GM12878 (cell line): ENCODE results near the gene TNFAIP3. TPM values are rescaled to one million over a fixed set of nuclear protein-coding genes. Genes with fewer than 3 reads are reported as not detected.

Source experiments
- ATAC-seq: fragments of 200-7000 bp; cut with Tn5 transposase; 3 replicates; pipeline ENCODE4 v1.9.1; 2020; ENCODE audit warnings: mild to moderate bottlenecking, moderate library complexity
- BruUV-seq: library from RNA; stranded (reverse); fragments of 400-500 nt; replicated peaks from 2 replicates; lab custom pipeline; 2021; lab: Mats Ljungman, UMichigan
- CTCF ChIA-PET: fragments of 300-600 bp; sonication (Branson Sonifier 250); formaldehyde crosslinking; extraction: SDS; loops from one replicate; lab custom pipeline; 2021; ENCODE audit warnings: inconsistent platforms; lab: Yijun Ruan, JAX
- POLR2A ChIA-PET: fragments of 350-600 bp; formaldehyde crosslinking; extraction: SDS; loops from one replicate; lab custom pipeline; 2021; ENCODE audit warnings: inconsistent platforms; lab: Charles Lee
- RAD21 ChIA-PET: fragments of 300-600 bp; sonication (Branson Sonifier 250); formaldehyde crosslinking; loops from one replicate; lab custom pipeline; 2023; ENCODE audit warnings: antibody characterized with exemption; ENCODE audit not compliant: unreplicated experiment; lab: Charles Lee
- SMC1A ChIA-PET: fragments of 300-600 bp; sonication (Branson Sonifier 250); formaldehyde crosslinking; loops from one replicate; lab custom pipeline; 2023; ENCODE audit not compliant: unreplicated experiment, uncharacterized antibody; lab: Charles Lee
- DNase-seq: peaks from one replicate; pipeline ENCODE4 v3.0.0-alpha.2; 2011; ENCODE audit warnings: low read depth, low spot score
- FAIRE-seq: peaks from 3 replicates; lab custom pipeline; 2011; peaks lifted over from hg19 to GRCh38; lab: Jason Lieb, UNC
- H2AFZ ChIP-seq: 2 replicates; pipeline ENCODE4 v1.6.0; 2011; ENCODE audit warnings: low read depth, low read length, control low read depth; ENCODE audit not compliant: control insufficient read depth
- H3K27ac ChIP-seq: 2 replicates; pipeline ENCODE4 v1.5.1; 2011; ENCODE audit warnings: control low read depth; ENCODE audit not compliant: control insufficient read depth, insufficient read depth
- H3K27me3 ChIP-seq, 2 experiments: replicated peaks in 1 of 2; 2 replicates each; pipeline versions ENCODE4 v1.6.0 to v1.6.1; 2011; ENCODE audit warnings: low read length in 1 of 2; ENCODE audit not compliant: control insufficient read depth in 2 of 2, insufficient read depth in 2 of 2
- H3K36me3 ChIP-seq, 2 experiments: 2 replicates each; pipeline ENCODE4 v1.5.1; 2011; ENCODE audit warnings: low read length in 1 of 2; ENCODE audit not compliant: control insufficient read depth in 2 of 2, insufficient read depth in 2 of 2
- H3K4me1 ChIP-seq: 2 replicates; pipeline ENCODE4 v1.6.1; 2011; ENCODE audit warnings: mild to moderate bottlenecking, low read length, moderate library complexity, mixed read lengths; ENCODE audit not compliant: control insufficient read depth, insufficient read depth
- H3K4me2 ChIP-seq: 2 replicates; pipeline ENCODE4 v1.6.0; 2011; ENCODE audit warnings: control low read depth; ENCODE audit not compliant: control insufficient read depth, insufficient read depth
- H3K4me3 ChIP-seq: fragments of 200-600 bp; sonication (generic); 2 replicates; pipeline ENCODE4 v1.5.1; 2016
- H3K79me2 ChIP-seq: 2 replicates; pipeline ENCODE4 v1.6.0; 2011; ENCODE audit warnings: low read length; ENCODE audit not compliant: control insufficient read depth, insufficient read depth
- H3K9ac ChIP-seq: 2 replicates; pipeline ENCODE4 v1.8.0; 2011; ENCODE audit warnings: low read length, control low read depth, mixed read lengths; ENCODE audit not compliant: control insufficient read depth, insufficient read depth
- H3K9me3 ChIP-seq: replicated peaks from 3 replicates; pipeline ENCODE4 v1.5.1; 2011; ENCODE audit warnings: mild to moderate bottlenecking, low read length; ENCODE audit not compliant: control insufficient read depth, insufficient read depth
- H4K20me1 ChIP-seq: 2 replicates; pipeline ENCODE4 v1.6.0; 2011; ENCODE audit not compliant: control insufficient read depth, insufficient read depth
- BACH1 ChIP-seq: fragments of 450-650 bp; IDR thresholded peaks from 2 replicates; pipeline ENCODE4 v1.6.1; 2017; ENCODE audit warnings: mild to moderate bottlenecking, borderline replicate concordance
- IKZF2 ChIP-seq, 2 experiments: fragments of 450-650 bp; IDR thresholded peaks; 2 replicates each; pipeline ENCODE4 v1.6.1; 2017; ENCODE audit warnings: mild to moderate bottlenecking in 2 of 2, moderate library complexity in 2 of 2
- MTA2 ChIP-seq: fragments of 450-650 bp; IDR thresholded peaks from 2 replicates; pipeline ENCODE4 v1.6.1; 2016; ENCODE audit warnings: low read depth, mild to moderate bottlenecking, moderate library complexity
- NR2C1 ChIP-seq: fragments of 450-650 bp; IDR thresholded peaks from 2 replicates; pipeline ENCODE4 v1.6.1; 2017; ENCODE audit warnings: antibody characterized with exemption, mild to moderate bottlenecking, moderate library complexity
- WGBS: methylation state at CpG from one replicate; pipeline ENCODE4 v1.1.6; 2016; ENCODE audit warnings: low lambda C conversion rate; ENCODE audit not compliant: insufficient replicate concordance, insufficient coverage; ENCODE audit errors: missing lambda C conversion rate; 5-methylcytosine and 5-hydroxymethylcytosine counted together
- in situ Hi-C: fragments of 300-500 bp; cut with MboI; formaldehyde crosslinking; loops from 9 replicates; pipeline ENCODE4 v1.14.3; 2018; ENCODE audit warnings: mixed read lengths
- intact Hi-C: fragments of 100-400 bp; cut with micrococcal nuclease; formaldehyde crosslinking; loops from one replicate; pipeline ENCODE4 v1.14.2; 2022; ENCODE audit not compliant: unreplicated experiment
- polyA plus RNA-seq, 11 experiments: library from polyadenylated mRNA; depleted of rRNA in 4 of 11; unstranded in 6 of 11; stranded (reverse) in 5 of 11; fragments of >200 nt; fragmentation: Nextera tagmentation in 4 of 11; fragmentation: Illumina TruSeq in 1 of 11; extraction: Ambion mirVana in 4 of 11; extraction: Trizol in 1 of 11; gene quantifications; 1 replicate in 1 of 11; 2 replicates in 10 of 11; pipeline versions ENCODE4 v1.2.1 to v1.2.3, GENCODE V29; 2011 to 2016; ENCODE audit warnings: inconsistent platforms in 2 of 11, missing spikeins in 2 of 11, low read depth in 1 of 11
- total RNA-seq, 4 experiments: library from RNA; depleted of rRNA in 3 of 4; stranded (reverse); fragments of >200 nt in 3 of 4; fragmentation: Illumina TruSeq in 1 of 4; extraction: Trizol in 1 of 4; gene quantifications; 2 replicates each; pipeline versions ENCODE4 v1.2.1 to v1.2.3, GENCODE V29; 2013 to 2021
- TF ChIP-seq, protein P1 (sequence below): fragments of 450-650 bp; formaldehyde crosslinking; IDR thresholded peaks from 2 replicates; pipeline ENCODE4 v1.4.0; 2022; ENCODE audit warnings: mild to moderate bottlenecking, moderate library complexity
- TF ChIP-seq, protein P2 (sequence below): IDR thresholded peaks from 2 replicates; pipeline ENCODE4 v1.6.1; 2012; ENCODE audit warnings: low read depth, low read length, improper control_type of control experiment
- TF ChIP-seq, protein P3 (sequence below): fragments of 450-650 bp; IDR thresholded peaks from 2 replicates; pipeline ENCODE4 v1.6.1; 2017; ENCODE audit warnings: mild to moderate bottlenecking, moderate library complexity

Gene TNFAIP3
- total and polyA plus RNA-seq, 10 of the 15 experiments (the other 5 are each of a cell fraction or from before 2014, with no cell fraction given): 18.0 to 350 (median 127) TPM

DNA sequence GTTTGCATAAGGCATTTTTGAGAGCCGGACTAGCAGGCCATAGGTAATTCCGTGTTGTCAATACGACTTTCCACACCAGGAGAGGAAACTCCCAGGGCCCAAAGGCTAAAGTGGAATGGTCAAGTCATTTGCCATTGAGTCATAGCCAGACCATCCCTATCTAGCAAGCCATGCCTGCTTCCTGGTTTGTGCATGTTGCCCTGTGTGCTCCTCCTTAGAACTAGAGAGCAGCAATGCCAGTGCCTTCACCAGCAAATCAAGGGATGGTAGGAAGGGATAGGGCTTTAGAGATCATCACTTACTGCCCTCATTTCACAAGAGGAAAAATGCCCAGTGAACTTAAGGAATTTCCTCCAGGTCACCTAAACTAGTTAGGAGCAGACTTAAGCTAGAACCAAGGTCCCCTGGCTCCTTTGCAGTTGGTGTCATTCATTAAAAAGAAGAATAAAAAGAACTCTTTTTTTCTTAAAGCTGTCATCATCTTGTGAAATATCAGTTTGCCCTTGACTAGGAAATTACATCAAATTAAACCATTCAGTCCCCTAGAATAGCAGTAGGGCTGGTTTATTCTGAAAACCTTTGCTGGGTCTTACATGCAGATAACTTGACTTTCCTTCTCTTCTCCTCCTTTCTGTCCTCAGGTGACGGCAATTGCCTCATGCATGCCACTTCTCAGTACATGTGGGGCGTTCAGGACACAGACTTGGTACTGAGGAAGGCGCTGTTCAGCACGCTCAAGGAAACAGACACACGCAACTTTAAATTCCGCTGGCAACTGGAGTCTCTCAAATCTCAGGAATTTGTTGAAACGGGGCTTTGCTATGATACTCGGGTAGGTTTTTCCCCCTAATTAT lies 7.4 kb downstream of the TNFAIP3 start (continued):
- TF ChIP-seq, protein P1, sequence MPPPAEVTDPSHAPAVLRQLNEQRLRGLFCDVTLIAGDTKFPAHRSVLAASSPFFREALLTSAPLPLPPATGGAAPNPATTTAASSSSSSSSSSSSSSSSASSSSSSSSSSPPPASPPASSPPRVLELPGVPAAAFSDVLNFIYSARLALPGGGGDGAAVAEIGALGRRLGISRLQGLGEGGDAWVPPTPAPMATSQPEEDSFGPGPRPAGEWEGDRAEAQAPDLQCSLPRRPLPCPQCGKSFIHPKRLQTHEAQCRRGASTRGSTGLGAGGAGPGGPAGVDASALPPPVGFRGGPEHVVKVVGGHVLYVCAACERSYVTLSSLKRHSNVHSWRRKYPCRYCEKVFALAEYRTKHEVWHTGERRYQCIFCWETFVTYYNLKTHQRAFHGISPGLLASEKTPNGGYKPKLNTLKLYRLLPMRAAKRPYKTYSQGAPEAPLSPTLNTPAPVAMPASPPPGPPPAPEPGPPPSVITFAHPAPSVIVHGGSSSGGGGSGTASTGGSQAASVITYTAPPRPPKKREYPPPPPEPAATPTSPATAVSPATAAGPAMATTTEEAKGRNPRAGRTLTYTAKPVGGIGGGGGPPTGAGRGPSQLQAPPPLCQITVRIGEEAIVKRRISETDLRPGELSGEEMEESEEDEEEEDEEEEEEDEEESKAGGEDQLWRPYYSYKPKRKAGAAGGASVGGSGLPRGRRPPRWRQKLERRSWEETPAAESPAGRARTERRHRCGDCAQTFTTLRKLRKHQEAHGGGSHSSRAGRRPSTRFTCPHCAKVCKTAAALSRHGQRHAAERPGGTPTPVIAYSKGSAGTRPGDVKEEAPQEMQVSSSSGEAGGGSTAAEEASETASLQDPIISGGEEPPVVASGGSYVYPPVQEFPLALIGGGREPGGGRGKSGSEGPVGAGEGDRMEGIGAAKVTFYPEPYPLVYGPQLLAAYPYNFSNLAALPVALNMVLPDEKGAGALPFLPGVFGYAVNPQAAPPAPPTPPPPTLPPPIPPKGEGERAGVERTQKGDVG: no peak
- TF ChIP-seq, all 136 proteins: peak for 13

DNA sequence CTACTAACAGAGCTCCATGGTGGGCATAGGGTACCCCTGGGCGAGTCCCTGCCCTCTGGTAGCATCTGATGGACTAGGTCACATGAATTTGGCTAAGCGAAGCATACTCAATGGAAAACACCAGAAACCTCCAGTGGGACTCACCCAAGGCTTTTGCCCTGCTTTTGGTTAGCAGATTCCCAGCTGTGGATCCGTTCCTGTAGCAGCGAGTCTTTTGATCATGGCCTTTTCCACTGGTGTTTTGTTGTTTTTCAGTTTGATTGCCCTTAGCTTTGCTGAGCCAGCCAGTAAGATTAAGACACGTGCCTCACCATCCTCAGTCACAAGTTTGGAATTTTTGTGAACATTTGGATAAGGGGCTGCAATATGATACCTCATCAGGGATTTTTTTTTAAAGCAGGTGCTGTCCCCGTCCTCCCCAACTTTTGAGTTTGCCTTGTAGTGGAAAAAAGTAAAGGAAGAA lies 8.0 kb downstream of the TNFAIP3 start:
- H2AFZ ChIP-seq: no peak overlapping the region
- H3K4me3 ChIP-seq: peak overlapping the region; percentile 99
- no peak for ATAC-seq
- POLR2A ChIA-PET: interaction anchor here (0.6 to 6.6 kb wide), 11 partner anchors 16 to 1500 kb away, joined by 3 to 36 read pairs (median 5); no protein-coding TSS in a partner anchor
- CTCF ChIA-PET: interaction anchor here (0.8 to 24.0 kb wide), 10 partner anchors 9 to 167 kb away, joined by 3 to 712 read pairs (median 4); no protein-coding TSS in a partner anchor
- BruUV-seq: no TSS peak
- SMC1A ChIA-PET: interaction anchor here (1.0 to 30.6 kb wide), 13 partner anchors 9 to 180 kb away, joined by 3 to 1237 read pairs (median 8); no protein-coding TSS in a partner anchor
- H3K79me2 ChIP-seq: peaks cover 100% of the 10 kb centered on the region
- intact Hi-C loops (no loop called here), in situ Hi-C loops (loop anchor here (10.0 kb wide), 1 partner anchor 240 kb away; no protein-coding TSS in a partner anchor)
- peak overlapping the region; percentile 88 for H3K27ac ChIP-seq
- H3K9me3 ChIP-seq: no peaks in the 10 kb centered on the region
- peak overlapping the region; percentile 66 for H3K4me2 ChIP-seq
- no peaks in the 10 kb centered on the region for H3K27me3 ChIP-seq
- 27% methylated on average over 6 of the region's 6 CpGs for WGBS
- no peak for FAIRE-seq
- peak overlapping the region; percentile 74 for H3K9ac ChIP-seq
- no peak for DNase-seq
- RAD21 ChIA-PET: interaction anchor here (0.7 to 20.6 kb wide), 12 partner anchors 14 to 171 kb away, joined by 3 to 774 read pairs (median 4); no protein-coding TSS in a partner anchor
- peaks cover 38 to 73% of the 10 kb centered on the region in 2 experiments for H3K36me3 ChIP-seq
- 0 out of 2 replicates have a peak, but pooled peaks cover 7% of the 10 kb centered on the region for H3K4me1 ChIP-seq
- no peaks in the 10 kb centered on the region; the same call in 1 of the 2 replicates for H4K20me1 ChIP-seq
- TF ChIP-seq, protein P2, sequence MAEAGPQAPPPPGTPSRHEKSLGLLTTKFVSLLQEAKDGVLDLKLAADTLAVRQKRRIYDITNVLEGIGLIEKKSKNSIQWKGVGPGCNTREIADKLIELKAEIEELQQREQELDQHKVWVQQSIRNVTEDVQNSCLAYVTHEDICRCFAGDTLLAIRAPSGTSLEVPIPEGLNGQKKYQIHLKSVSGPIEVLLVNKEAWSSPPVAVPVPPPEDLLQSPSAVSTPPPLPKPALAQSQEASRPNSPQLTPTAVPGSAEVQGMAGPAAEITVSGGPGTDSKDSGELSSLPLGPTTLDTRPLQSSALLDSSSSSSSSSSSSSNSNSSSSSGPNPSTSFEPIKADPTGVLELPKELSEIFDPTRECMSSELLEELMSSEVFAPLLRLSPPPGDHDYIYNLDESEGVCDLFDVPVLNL: no peak
- TF ChIP-seq MTA2: no peak
- 0 out of 4 replicates have a peak, but pooled peaks of 1 of the 2 experiments have one; percentile 21 for TF ChIP-seq IKZF2 (IDR thresholded peaks at IDR 0.05)
- TF ChIP-seq NR2C1: no peak
- TF ChIP-seq BACH1: no peak
- TF ChIP-seq, protein P3, sequence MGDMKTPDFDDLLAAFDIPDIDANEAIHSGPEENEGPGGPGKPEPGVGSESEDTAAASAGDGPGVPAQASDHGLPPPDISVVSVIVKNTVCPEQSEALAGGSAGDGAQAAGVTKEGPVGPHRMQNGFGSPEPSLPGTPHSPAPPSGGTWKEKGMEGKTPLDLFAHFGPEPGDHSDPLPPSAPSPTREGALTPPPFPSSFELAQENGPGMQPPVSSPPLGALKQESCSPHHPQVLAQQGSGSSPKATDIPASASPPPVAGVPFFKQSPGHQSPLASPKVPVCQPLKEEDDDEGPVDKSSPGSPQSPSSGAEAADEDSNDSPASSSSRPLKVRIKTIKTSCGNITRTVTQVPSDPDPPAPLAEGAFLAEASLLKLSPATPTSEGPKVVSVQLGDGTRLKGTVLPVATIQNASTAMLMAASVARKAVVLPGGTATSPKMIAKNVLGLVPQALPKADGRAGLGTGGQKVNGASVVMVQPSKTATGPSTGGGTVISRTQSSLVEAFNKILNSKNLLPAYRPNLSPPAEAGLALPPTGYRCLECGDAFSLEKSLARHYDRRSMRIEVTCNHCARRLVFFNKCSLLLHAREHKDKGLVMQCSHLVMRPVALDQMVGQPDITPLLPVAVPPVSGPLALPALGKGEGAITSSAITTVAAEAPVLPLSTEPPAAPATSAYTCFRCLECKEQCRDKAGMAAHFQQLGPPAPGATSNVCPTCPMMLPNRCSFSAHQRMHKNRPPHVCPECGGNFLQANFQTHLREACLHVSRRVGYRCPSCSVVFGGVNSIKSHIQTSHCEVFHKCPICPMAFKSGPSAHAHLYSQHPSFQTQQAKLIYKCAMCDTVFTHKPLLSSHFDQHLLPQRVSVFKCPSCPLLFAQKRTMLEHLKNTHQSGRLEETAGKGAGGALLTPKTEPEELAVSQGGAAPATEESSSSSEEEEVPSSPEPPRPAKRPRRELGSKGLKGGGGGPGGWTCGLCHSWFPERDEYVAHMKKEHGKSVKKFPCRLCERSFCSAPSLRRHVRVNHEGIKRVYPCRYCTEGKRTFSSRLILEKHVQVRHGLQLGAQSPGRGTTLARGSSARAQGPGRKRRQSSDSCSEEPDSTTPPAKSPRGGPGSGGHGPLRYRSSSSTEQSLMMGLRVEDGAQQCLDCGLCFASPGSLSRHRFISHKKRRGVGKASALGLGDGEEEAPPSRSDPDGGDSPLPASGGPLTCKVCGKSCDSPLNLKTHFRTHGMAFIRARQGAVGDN: no peak
